HG02852 (cell line): ENCODE data around the gene RHOT2.

Experiments used
- ATAC-seq: cut with Tn5 transposase; IDR thresholded peaks from one replicate; pipeline ENCODE4 v1.9.1; 2021; ENCODE audit warnings: mild to moderate bottlenecking, moderate library complexity; ENCODE audit not compliant: unreplicated experiment

Gene RHOT2

GRCh38 chr16:669666-670065 lies 1.7 kb downstream of the RHOT2 start:
- no peak for ATAC-seq

- ATAC-seq = no peak
Observed at GRCh38 chr16:670485-671352, 2.8 kb downstream of the RHOT2 start.

GRCh38 chr16:671353-672131 lies 3.6 kb downstream of the RHOT2 start:
- ATAC-seq = no peak

GRCh38 chr16:672371-672770 lies 4.4 kb downstream of the RHOT2 start:
- no peak for ATAC-seq

- ATAC-seq = no peak
Observed at GRCh38 chr16:672851-673250, 4.9 kb downstream of the RHOT2 start.

DNA sequence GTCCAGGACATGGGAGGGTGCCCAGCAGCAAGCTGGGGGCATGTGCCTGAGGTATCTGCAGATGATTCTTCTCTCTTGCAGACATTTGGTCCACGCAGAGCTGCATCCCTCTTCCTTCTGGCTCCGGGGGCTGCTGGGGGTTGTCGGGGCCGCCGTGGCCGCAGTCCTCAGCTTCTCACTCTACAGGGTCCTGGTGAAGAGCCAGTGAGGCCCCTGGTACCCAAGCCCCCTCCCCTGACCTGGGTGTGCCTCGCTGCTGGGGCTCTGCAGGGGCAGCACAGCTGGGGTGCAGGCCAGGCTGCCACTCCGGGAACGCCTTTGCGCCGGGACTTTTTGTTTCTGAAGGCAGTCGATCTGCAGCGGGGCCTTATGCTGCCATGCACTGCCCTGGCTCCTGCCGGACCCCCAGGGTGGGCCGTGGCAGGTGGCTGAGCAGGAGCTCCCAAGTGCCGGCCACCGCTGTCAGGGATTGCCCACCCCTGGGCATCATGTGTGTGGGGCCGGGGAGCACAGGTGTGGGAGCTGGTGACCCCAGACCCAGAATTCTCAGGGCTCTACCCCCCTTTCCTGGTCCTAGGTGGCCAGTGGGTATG lies 5.6 kb downstream of the RHOT2 start:
- no peak for ATAC-seq

DNA sequence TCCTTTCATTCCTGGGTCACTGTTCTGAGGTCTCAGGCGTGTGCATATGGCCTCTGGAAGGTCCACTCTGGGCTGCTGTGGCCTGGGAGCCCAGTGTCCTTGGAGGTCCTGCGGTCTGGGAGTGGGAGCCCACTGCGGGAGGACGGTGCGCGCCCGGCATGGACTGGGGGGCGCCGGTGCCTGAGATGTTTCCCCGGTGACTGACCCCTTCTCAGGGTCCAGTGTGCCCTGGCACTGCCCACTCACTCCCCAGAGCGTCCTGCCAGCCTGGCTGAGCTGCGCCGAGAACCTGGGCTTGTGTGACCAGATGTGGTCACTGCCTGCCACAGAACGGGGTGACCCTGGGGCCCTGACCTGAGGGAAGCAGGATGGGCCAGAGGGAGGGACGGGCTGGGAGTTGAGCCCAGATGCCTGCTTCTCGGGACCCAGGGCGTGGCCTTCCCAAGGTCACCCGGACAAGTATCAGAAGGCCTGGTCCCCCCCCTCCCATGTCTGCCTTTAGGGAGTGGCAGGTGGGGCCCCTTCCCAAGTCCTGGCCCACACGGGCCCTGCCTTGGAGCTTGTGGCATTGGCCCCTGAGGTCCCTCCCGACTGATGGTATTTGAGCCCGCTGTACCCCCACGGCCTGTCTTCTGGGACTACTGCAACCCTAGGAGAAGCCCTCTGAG lies 6.4 kb downstream of the RHOT2 start:
- ATAC-seq = no peak

DNA sequence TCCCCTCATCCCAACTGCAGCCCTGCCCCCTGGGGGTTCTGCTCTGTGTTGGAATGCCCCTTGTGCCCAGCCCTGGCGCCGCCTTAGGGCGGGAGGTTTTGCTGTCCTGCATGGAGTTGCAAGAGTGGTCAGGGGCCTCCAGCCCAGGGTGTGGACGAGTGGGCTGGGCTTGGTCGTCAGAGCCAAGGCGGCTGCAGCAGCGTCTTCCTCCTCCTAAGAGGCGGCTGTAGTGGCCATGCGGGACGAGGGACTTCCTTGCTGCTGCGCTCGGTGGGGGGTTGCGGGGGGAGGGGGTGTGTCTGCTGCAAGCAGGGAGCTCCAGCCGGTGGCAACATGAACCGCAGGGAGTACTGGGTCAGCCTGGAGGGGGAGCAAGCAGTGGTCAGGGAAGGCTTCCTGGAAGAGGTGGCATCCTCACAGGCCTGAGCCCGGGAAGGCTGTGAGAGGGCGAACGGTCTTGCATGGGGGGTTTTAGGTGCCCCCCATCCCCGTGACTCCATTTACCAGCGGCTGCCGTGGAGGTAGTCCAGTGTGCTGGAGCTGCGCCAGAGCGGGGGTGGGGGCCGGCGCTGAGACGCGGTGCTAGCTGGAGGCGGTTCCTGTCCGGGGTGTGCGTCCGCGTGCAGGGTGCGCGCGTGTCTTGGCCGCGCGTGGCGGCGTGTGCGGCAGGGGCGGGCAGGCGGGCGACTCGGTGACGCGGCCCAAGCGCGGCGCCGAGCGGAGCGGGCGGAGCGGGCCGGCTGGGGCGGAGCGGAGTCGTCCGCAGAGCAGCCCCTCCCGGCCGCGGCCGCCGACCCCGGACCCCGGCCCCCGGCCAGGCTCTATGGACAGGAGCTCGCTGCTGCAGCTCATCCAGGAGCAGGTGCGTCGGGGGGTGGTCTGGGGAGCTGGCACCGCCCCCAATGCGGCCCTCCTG lies 7.3 kb downstream of the RHOT2 start, which contains the start of gene RHBDL1:
Gene RHBDL1, plus strand, starts transcription at position 704 of the 916 bp plus-strand sequence. Its CDS starts 120 bp downstream, at position 824.
- no peak for ATAC-seq

DNA sequence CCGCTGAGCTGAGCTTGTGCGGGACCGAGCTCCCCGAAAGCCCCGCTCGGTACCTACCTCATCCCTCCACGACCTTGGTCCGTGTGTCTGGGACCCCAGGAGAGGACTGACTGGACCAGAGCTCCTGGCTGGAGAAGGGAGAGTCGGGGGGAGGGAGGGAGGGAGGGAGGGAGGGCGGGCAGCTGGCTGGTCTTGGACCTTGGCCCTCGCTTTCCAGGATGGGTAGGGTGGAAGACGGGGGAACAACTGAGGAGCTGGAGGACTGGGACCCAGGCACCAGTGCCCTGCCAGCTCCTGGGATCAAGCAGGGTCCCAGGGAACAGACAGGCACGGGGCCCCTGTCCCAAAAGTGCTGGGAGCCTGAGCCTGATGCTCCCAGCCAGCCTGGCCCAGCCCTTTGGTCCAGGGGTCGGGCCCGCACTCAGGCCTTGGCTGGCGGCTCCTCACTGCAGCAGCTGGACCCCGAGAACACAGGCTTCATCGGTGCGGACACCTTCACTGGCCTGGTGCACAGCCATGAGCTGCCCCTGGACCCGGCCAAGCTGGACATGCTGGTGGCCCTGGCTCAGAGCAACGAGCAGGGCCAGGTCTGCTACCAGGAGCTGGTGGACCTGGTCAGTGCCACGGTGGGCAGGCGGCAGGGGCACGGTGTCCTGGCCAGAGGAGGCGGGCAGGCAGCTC lies 8.1 kb downstream of the RHOT2 start:
- no peak for ATAC-seq

GRCh38 chr16:676565-676902 lies 8.6 kb downstream of the RHOT2 start:
- ATAC-seq = no peak

DNA sequence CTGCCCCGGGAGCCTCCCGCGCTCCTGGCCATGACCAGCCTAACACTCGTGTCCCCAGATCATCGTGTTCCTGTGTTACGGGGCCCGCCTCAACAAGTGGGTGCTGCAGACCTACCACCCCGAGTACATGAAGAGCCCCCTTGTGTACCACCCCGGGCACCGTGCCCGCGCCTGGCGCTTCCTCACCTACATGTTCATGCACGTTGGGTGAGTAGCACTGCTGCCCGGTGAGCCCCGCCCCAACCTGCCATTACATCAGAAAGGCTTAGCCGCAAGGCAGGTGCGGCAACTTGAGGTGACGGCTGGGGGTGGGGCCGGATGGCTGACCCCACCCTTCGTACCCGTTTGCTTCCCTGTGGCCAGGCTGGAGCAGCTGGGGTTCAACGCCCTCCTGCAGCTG lies 9.0 kb downstream of the RHOT2 start:
- ATAC-seq = no peak

DNA sequence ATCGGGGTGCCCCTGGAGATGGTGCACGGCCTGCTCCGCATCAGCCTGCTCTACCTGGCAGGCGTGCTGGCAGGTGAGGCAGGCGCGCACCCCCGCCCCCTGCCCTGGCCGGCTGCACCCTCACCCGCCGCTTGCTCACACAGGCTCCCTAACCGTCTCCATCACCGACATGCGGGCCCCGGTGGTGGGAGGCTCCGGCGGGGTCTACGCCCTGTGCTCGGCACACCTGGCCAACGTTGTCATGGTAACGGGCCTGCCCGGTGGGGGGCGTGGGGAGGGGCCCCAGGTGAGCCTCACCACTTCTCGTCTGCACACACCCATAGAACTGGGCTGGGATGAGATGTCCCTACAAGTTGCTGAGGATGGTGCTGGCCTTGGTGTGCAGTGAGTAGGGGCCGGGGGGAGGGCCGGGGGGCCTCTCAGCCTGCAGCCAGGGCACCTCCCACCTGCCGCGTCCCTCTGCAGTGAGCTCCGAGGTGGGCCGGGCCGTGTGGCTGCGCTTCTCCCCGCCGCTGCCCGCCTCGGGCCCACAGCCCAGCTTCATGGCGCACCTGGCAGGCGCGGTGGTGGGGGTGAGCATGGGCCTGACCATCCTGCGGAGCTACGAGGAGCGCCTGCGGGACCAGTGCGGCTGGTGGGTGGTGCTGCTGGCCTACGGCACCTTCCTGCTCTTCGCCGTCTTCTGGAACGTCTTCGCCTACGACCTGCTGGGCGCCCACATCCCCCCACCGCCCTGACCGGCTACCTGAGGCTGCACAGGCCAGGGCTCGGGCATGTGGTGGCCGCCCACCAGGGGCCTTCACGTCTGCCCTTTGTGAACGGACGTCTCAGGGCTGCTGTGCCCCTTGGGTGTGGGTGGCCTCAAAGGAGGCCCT lies 9.6 kb downstream of the RHOT2 start:
- ATAC-seq = no peak

DNA sequence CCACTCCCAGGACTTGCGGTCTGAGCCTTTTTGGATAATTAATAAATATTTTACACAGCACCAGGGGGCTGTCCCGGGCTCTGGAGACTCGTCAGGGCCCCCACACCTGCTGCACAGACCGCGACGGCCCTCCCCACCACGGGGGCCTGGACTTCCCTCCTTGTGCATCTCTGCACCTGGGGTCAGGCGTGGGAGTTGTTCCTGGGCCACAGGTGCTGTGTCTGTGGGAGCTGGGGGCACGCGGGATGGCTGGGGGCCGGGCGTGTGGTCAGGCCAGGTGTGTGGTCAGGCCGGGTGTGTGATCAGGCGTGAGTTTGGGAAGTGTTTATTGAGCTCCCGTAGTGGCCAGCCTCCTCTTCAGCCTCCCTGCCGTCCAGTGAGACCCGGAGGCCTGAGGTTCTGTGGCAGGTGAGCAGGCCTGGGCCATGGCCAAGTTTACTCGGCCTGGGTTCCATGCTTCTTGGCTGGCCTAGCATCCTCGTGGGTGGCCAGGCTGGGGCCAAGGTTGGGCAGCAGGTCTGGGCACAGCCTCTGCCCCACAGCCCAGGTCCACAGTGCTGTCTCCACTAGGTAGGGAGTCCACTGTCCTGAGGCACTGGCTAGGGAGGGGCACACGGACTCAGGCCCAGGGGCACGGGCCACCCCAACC lies 10.4 kb downstream of the RHOT2 start:
- no peak for ATAC-seq

GRCh38 chr16:678858-679813 lies 11.2 kb downstream of the RHOT2 start:
- no peak for ATAC-seq

DNA sequence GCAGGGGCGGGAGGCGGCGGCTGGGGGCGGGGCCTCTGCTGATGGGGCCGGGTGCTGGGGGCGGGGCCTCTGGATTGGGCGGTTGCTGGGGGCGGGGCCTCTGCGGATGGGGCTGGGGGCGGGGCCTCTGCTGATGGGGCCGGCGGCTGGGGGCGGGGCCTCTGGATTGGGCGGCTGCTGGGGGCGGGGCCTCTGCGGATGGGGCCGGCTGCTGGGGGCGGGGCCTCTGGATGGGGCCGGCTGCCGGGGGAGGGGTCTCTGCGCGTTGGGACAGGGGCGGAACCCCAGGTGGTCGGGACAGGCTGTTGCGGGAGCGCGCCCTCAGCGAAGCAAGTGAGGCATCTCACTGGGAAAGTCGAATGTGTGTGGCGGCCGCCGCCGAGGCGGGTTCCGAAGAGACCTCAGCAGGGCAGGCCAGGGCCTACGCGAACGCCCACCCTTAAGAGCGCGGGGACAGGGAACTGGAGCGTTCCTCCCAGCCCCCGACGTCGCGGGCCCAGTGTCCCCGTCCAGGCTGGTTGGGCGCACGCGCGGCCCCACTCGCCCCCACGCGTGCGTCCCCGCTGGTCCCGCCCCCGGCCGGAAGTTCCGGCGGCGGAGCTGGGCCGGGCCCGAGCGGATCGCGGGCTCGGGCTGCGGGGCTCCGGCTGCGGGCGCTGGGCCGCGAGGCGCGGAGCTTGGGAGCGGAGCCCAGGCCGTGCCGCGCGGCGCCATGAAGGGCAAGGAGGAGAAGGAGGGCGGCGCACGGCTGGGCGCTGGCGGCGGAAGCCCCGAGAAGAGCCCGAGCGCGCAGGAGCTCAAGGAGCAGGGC lies 12.1 kb downstream of the RHOT2 start, which contains the start of gene STUB1:
Gene STUB1, plus strand, starts transcription at position 597 of the 811 bp plus-strand sequence. Its CDS starts 116 bp downstream, at position 713.
- ATAC-seq = peak; percentile 42

DNA sequence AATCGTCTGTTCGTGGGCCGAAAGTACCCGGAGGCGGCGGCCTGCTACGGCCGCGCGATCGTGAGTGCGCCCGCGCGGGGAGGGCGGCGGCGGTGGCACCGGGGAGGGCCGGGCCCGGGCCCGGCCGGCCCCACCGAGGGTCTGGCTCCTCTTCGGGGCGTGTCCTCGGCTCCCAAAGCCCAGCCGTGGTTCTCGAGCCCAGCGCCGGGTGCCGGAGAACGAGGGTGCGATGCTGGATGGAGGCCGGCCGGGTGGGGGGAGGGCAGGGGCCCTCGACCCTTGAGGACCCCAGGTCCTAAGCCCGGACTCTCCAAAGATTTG lies 12.7 kb downstream of the RHOT2 start:
- no peak for ATAC-seq
